BJ (cell line): ENCODE results near the gene SERPINA4. TPM values are rescaled to one million over a fixed set of nuclear protein-coding genes. Genes with fewer than 3 reads are reported as not detected.

Experiments used
- CTCF ChIA-PET: fragments of 350-600 bp; formaldehyde crosslinking; extraction: SDS; loops from one replicate; lab custom pipeline; 2021; ENCODE audit warnings: antibody characterized with exemption, inconsistent platforms; lab: Yijun Ruan, JAX
- POLR2A ChIA-PET: fragments of 300-600 bp; sonication (Branson Sonifier 250); formaldehyde crosslinking; extraction: SDS; loops from one replicate; lab custom pipeline; 2021; ENCODE audit warnings: antibody characterized with exemption; lab: Charles Lee
- DNase-seq: peaks from one replicate; pipeline ENCODE4 v3.0.0-alpha.2; 2011; ENCODE audit warnings: low read depth
- H3K27me3 ChIP-seq: 2 replicates; pipeline ENCODE4 v1.6.0; 2011; ENCODE audit warnings: low read length; ENCODE audit not compliant: control insufficient read depth, insufficient read depth
- H3K36me3 ChIP-seq: 2 replicates; pipeline ENCODE4 v1.5.1; 2011; ENCODE audit warnings: low read length; ENCODE audit not compliant: control insufficient read depth, insufficient read depth
- H3K4me3 ChIP-seq: 2 replicates; pipeline ENCODE4 v1.5.1; 2011; ENCODE audit warnings: low read depth, mild to moderate bottlenecking, control low read depth, low read length
- CTCF ChIP-seq: IDR thresholded peaks from 2 replicates; pipeline ENCODE4 v1.5.1; 2011; ENCODE audit warnings: low read depth, mild to moderate bottlenecking, control low read depth, inconsistent platforms, low read length, moderate library complexity; ENCODE audit not compliant: insufficient read depth
- polyA plus RNA-seq: library from polyadenylated mRNA; depleted of rRNA; stranded (reverse); fragments of >200 nt; gene quantifications from 2 replicates; pipeline ENCODE4 v1.2.3, GENCODE V29; 2011

SERPINA4 gene
- polyA plus RNA-seq, 1 experiment = not detected

GRCh38 chr14:94559638-94560290, 1.5 kb upstream of the SERPINA4 start:
- H3K27me3 ChIP-seq = no peaks in the 10 kb centered on the region
- no peak overlapping the region for H3K4me3 ChIP-seq
- no peak for TF ChIP-seq CTCF
- CTCF ChIA-PET = interaction anchor here (0.7 to 5.9 kb wide), 4 partner anchors 9 to 20 kb away, joined by 3 to 36 read pairs (median 3); no protein-coding TSS in a partner anchor
- DNase-seq = no peak
- no peaks in the 10 kb centered on the region for H3K36me3 ChIP-seq
- POLR2A ChIA-PET = no interaction called here

DNA sequence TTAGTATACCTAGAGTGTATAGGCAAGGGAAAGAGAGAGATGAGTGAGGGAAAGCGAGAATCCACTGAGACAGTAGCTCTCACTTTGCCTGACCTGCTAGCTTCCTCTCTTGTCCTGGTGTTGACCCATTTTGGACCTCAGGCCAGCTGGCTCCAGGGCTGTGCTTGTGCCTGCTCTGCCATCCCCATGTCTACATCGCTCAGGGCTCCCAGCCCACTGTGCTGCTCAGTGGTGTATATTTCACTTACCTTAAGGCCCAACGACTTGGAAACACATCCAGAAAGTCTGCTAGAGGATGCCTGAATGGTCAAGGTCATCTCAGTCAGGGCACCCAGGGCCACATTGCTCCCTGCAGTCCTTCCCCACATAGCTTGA, 964 bp upstream of the SERPINA4 start:
- ChIA-PET POLR2A (no interaction called here), CTCF (interaction anchor here (0.7 to 5.9 kb wide), 4 partner anchors 9 to 21 kb away, joined by 3 to 36 read pairs (median 3); no protein-coding TSS in a partner anchor)
- no peaks in the 10 kb centered on the region for H3K27me3 ChIP-seq
- H3K4me3 ChIP-seq = no peak overlapping the region
- no peak for TF ChIP-seq CTCF
- DNase-seq = no peak
- no peaks in the 10 kb centered on the region for H3K36me3 ChIP-seq

DNA sequence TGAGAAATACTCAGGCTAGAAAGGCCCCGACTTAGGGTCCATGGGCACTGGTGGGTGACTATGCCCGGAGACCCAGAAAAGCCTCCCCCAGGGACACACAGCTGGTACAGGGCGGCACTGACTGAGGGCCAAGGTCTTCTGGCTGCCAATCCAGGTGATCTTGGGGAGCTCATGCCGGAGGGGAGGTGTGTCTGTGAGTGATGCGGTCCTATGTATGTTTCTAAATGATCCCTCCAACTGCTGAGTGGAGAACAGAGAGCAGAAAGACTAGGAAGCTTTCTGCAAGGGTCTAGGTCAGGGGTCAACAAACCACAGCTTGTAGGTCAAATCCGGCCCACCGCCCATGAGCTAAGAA, 391 bp downstream of the SERPINA4 start:
- DNase-seq = no peak

DNA sequence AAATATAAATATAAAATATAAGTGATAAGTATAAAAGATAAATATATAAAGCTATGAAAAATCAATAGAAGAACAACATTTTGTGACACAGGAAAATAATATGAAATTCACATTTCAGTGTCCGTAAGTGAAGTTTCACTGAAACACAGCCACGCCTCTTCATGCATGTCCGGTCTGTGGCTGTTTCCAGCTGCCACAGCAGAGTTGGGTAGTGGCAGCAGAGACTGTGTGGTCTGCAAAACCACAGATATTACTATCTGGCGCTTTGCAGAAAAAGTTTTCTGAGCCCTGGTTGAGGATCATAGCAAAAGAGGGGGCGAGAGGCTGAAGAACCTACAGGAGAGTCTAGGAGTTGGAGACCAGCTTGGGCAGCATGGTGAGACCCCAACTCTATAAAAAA, 780 bp downstream of the SERPINA4 start:
- no peak for DNase-seq
- H3K27me3 ChIP-seq = no peaks in the 10 kb centered on the region
- H3K4me3 ChIP-seq = no peak overlapping the region
- no peak for TF ChIP-seq CTCF
- no peaks in the 10 kb centered on the region for H3K36me3 ChIP-seq
- CTCF ChIA-PET = interaction anchor here (5.9 kb wide), 1 partner anchor 13 kb away, joined by 36 read pairs; no protein-coding TSS in a partner anchor
- POLR2A ChIA-PET = no interaction called here

More for the DNA sequence above, 391 bp downstream of the SERPINA4 start:
- H3K27me3 ChIP-seq = no peaks in the 10 kb centered on the region
- H3K36me3 ChIP-seq = no peaks in the 10 kb centered on the region
- CTCF ChIA-PET = interaction anchor here (5.9 kb wide), 1 partner anchor 12 kb away, joined by 36 read pairs; no protein-coding TSS in a partner anchor
- no peak for TF ChIP-seq CTCF
- no peak overlapping the region for H3K4me3 ChIP-seq
- POLR2A ChIA-PET = no interaction called here

GRCh38 chr14:94562941-94563883, 2.0 kb downstream of the SERPINA4 start:
- Histone ChIP-seq H3K27me3 (no peaks in the 10 kb centered on the region), H3K36me3 (no peaks in the 10 kb centered on the region), H3K4me3 (no peak overlapping the region)
- DNase-seq = no peak
- CTCF ChIA-PET = interaction anchor here (0.5 kb wide), 1 partner anchor 15 kb away, joined by 3 read pairs; no protein-coding TSS in a partner anchor
- no peak for TF ChIP-seq CTCF
- POLR2A ChIA-PET = no interaction called here
